SIG-M5 (cell line): ENCODE results near the gene WHRN.
A peak's percentile ranks its signal among the peaks of the same experiment; 100 is the strongest.

Experiments
- DNase-seq: peaks from one replicate; lab custom pipeline; 2025; lab: John Stamatoyannopoulos, UW

The WHRN gene

DNA sequence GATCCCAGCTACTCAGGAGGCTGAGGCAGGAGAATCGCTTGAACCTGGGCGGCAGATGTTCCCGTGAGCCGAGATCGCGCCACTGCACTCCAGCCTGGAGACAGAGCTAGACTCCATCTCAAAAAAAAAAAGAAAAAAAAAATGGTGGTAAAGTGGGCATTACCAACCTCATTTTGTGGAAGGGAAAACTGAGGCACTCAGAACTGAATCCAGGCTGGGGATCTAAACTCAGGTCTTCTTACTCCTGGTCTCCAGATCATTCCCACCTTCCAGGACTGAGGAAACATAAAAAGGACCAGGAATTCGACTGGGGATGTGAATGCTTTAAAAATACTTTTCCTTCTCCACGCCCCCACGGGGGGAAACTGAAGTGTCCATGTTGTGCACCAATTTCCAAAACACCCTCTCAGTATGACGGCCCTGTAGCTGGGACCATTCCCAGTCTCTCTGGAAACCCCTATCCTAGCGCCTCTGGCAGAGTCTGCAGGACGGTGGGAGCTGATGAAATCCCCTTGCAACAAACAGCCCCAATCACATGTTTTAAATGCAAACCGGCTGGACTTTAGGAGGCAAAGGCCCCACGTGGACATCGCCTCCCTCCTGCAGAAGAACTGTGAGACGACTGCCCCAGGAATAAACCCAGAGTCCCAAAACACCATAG, 108.6 kb downstream of the WHRN start:
- no peak for DNase-seq

DNA sequence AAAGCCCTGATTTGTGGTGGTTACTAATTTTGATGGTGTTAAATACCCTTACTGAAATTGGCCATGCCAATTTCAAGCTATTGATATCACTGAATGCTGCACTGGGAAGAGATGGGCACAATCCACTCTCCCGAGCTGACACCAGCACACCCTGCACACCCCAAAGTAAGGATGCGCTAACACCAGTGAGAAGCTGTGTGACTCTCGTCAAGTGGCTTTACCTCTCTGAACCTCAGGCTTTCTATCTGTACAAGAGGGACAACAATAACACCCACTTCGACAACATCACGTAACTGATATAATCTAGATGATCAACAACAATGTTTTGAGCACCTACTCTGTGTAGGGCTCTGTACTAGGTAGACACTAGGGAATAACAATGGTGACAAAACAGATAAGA, 109.5 kb downstream of the WHRN start:
- DNase-seq, result no peak

DNA sequence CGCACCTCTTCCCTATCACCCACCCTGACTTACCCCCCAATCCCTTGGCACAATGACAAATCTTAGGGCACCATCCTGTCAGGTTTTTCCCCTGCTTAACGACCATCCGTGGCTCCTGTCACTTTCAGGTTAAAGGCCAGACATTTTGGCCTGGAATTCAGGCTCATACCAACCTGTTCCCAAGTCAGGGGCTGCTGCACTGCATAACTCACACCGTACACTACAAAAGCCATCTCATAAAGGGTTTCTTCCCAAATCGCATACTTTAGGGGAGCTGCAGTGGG, 110.0 kb downstream of the WHRN start:
- no peak for DNase-seq

DNA sequence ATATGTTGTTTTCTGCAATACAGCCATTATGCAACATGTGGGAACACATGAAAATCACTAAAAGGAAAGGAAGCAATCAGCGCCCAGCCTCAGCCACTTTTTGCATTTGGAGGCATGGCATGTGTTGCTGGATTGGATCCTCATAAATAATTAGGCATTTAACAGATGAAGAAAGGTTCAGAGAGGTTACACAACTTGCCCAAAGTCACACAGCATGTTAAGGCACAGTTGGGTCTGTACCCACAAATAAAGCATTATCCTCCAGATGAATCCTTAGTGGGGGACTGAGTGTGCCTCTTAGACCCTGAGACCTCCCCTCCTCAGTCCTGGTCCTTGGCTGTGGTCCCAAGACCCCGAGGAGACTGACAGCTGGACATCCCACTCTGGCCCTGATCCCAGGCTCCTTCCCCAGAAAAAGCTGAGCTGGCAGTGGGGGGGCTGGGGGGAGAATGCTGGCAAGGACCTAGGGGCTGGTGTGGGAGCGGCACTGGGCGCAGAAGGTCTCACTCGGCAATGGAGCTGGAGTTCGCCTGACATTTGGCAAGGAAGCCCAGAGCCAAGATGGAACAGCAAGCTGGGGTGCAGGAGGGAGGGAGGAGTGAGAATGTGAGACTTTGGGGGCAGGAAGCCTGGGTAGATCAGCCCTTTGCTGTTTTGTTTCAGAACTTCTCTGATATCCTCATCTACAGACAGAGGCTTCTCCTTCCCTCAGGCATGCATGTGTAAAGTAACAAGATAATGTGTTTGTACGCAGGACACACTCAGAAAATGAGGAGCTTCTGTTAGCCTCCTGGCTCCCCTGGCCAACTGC, 110.5 kb downstream of the WHRN start:
- DNase-seq, result no peak

DNA sequence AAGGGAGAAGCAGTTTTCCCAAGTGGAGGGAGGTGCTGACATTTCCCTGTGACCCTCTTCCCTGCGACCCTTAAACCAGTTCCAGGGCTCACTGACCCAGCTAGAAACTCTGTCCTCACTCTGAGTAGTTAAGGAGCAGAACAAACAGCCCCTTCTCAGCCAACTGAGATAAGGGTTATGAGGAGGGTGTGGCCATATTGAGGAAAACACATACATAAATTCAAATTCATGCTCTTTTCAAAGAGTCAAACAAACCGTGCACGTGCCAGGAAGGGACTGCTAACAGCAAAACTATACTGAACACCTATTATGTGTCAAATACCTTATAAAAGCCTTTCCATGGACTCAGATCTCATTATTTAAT, 112.5 kb downstream of the WHRN start:
- DNase-seq, result no peak

DNA sequence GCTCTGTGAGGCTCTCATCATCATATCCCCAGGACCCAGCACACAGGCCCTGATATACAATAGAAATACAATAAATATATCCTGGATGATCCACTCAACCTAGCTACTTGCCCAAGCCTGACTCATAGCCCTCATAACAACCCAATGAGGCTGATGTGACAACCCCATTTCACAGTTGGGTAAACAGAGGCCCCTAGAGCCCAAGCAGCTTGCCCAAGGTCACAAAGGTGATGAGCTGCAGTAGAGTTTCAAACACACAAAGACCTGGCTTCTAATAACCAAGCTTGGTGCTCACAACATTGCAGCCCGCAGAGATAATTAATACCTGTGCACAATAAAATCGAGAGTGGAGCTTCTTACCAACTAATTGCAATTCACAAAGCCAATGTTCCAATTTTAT, 114.3 kb downstream of the WHRN start:
- no peak for DNase-seq

DNA sequence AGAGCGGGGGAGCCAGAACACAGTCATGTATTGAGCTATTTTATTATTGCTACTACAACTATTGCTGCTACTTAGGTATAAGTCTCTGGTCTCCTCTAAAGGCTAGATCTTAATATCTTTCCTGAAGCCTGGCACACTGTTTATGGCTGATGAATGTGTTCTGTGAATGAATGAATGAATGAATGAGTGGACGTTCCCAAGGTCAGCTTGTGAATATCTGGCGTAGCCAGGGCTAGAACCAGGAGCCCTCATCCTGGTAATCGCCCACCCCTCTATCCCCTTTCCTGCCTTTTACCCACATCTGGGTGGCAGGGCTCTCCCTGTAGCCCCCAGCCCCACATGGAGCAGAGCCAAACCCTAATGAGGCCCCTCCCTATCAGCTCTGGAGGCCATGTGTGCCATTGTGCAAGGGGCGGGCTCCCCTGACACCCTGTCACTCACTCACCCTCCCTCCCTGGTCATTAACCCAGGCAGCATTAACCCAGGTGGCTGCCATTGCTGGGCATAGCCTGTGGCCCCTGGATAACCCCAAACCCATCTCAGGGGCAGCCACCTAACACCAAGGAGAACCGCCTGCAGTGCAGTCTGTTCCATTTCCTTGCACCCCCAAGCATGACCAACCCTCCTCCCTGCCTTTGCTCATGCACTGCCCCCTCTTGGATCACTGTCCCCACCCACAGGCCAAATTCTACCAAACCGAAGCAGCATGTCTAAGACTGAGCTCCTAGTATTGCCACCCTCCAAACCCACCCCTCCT, 115.5 kb downstream of the WHRN start:
- no peak for DNase-seq

DNA sequence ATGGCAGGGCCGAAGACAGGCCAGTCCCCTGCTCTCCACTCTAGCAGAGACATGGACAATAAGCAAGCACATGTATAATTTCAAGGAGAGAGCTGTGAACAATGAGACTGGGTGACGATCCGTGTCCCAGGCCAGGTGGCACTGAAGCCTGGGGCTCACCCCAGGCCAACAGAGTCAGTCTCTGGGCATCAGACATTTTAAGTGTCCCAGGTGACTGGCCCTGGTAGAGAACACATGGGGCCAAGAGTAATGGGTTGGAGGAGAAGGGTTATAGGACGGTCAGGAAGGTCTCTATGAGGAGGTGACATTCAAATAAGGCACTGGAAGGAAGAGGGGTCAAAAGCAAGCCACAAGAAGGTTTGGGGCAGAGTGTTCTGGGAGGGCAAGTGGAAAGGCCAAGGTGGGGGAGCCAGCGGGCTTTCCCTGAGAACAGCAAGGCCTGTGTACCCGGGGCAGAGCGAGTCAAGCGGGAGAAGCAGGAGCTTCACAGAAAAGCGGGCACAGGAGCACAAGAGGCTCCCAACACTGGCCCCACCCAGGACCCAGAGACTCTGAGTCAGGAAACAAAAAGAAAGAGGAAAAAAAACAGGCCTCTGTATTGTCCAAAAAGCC, 116.4 kb downstream of the WHRN start:
- DNase-seq, result no peak

DNA sequence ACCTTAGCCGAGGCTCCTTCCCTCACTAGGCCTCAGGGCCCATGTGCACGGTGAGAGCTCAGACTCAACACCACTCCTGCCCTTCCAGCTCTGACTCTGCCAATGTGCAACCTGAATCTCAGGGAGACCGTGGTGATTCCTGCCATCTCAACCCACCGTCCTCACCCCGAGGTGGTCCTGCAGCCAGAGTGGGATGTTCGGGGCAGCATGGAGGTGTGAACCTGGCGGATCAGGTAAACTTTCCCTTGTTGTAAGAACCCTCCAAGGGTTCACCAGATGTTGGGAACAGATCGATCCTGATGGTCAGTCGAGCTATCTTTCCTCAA, 117.0 kb downstream of the WHRN start:
- no peak for DNase-seq

DNA sequence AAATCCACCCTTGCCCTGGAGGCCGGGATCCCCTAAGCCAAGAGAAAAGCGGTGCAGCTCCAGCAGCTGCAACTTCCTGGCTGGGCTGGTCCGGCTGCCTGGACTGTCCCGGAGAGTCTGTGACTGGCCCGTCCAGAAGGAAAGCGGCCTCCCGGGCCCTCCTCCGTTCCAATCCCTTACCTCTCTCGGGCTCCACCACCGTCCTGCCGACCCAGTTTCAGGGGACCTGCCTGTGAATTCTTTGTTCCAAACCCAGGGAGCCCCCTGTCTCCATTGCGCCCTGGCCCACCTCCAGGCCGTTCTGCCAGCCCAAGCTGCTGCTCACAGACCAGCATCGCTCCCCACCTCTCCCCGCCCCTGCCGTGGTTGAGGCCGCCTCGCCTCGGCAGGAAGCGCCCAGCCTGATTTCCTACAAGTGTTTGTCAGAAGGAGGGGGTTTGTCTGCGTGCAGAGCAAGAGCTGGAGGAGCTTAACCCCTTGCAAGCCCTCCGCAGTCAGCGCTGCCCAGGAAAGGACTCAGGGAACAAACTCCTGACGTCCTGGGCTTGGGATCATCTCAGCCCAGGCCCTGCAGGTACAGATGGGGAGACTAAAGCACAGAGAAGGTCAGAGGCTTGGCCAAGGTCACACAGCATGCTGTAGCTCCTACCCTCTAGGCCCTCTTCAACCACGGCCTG, 117.5 kb downstream of the WHRN start, which contains the start of gene AKNA:
AKNA (minus strand) TSS at position 303 of the 677 bp plus-strand sequence. CDS start 6,649 bp downstream, outside the sequence.
- DNase-seq, result no peak

DNA sequence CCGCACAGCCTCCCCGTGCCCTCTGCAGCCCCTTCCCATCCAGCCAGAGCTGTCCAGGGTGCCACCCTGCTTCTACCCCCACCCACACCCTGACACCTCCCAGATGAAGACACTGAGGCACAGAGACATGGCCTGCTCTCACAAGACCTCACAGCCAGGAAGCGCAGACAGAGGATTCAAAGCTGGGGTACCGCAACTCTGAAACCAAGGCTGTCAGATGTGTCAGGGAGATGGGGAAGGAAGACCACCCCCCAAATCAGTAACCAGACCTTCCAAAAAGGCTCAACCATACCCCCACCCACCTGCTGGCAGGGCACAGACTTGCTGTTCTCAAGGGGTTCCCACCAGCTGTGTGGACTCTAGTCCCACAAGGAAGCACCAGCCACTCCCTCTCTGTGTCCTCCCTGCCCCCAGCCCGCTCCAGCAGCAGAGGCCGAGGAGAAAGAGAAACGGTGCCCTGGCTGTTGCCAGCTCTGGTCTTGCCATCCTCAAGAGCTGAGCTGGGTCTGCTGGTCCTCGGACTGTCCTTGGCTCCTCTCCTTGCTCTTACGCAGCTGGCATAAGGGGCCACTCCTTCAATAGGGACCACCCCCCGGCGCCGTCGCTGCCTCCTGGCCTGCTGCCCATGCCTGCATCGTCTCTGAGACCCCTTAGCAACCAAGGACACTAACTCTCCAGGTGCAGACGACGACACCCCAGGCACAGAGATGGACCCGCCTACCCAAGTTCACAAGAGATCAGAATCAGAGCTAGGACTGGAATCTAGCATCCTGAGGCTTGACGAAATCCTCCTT, 118.2 kb downstream of the WHRN start:
- DNase-seq, result no peak

DNA sequence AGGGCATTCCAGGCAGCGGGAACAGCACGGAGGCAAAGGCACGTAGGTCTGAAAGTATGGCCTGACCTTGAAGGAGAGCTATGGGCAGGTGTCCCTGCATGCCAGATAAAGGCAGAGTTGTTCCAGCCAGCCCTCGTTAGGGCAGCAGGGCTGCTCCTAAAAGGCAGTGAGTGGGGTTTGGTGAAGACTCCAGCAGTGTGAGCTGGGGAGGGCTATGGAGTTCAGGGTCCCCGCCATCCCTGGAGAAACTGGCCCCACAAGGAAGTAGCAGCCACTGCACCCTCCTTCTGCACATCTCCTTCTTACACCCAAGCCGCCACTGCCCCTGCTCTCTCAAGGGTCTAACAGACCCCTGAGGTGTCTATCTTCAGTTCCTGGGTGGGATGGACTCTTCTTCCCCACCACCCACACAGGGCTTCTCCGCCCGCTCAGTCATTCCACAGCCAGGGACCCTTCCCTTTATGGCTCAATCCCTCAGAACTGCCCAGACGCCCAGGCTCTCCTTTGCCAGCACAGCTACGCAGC, 118.8 kb downstream of the WHRN start:
- DNase-seq, result no peak

DNA sequence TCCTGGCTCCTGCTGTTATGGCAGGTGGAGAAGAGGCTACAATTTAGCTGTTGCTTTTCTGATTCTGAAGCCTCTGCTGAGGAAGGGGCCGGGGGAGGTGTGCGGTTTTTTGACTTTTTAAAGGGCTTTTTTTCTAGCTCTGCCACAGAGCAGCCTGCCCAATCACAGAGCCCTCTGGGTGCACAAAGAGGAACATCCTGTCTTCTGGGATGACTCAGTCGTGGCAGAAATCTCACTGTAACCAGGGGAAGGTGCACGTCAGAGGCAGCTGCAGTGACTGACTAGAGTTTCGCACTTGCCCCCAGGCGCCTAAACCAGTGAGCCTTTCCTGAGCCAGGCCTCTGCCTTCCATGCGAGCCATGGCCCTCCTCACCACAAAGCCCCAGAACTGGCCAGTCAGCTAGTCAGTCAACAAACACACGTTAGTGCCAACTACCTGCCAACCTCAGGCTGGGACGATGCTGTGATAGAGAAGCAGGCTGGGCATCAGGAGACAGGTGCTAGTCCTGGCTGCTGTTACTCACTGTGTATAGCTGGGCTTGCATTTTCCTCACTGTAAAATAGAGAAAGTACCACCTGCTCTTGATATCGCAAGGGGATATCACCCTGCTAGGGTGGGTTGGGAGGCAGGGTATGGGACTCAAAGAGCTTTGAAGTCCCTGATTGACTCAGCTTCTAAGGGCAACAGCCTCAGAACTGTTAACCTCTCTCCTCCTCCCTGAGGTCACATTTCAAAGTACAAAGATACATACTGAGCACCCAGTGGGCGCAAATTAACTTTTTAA, 119.7 kb downstream of the WHRN start:
- peak; percentile 89 for DNase-seq

DNA sequence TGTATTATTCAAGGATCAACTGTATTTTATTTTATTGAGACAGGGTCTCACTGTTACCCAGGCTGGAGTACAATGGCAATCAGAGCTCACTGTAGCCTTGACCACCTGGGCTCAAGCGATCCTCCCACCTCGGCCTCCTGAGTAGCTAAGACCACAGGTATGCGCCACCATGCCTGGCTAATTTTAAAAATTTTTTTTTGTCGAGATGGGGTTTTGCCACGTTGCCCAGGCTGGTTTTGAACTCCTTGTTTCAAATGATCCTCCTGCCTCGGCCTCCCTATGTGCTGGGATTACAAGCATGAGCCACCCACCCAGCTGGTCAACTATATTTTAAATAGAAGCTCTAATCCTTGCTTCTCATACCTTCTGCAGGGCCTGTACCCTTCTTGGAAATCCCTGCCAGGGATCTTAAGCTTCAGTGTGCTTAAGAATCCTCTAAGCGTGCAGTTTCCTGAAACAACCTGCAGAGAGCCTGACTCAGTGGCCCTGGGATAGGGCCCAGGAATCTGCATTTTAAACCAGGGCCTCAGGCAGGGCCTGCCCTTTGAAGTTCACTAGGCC, 120.4 kb downstream of the WHRN start:
- DNase-seq, result no peak

DNA sequence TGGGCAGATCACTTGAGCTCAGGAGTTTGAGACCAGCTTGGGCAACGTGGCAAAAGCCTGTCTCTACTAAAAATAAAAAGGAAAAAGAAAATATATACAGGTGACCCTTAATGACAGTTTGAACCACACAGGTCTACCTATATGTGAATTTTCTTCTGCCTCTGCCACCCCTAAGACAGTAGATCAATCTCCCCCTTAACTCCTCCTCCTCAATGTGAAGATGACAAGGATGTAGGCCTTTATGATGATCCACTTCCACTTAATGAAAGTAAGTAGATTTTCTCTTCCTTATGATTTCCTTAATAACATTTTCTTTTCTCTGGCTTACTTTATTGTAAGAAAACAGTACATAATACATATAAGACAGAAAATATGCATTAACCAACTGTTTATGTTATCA, 120.9 kb downstream of the WHRN start:
- DNase-seq, result no peak

DNA sequence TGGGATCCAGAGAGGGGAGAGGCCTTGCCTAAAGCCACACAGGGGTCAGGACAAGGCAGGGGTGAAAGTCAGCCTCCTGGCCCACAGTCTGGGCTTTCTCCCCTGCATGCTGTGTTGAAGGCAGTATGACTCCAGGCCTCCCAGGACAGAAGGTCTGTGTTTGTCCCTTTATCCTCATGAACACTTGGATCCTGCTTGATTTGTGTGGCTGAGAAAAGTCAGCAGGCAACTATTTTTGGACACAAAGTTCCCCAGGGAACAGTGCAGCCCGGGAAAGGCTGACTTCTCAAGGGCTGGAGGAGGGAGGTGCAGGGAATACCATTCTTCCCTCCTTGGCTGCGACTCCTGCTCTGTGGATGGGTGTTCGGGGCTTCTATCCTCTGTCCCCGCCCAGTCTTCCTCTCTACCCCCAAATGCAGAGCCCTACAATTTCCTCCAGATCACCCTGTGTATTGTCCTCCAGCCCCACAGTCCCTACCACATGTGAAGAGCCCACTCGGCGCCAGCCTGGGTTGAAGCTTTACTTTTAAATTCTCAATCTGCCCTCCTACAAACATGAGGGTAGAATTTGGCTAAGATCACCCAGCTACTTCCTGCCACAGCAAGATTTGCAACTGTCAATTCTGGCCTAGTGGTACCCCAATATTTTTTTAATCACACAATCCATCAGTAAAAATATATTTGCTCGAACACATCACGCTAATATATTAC, 121.6 kb downstream of the WHRN start:
- no peak for DNase-seq

DNA sequence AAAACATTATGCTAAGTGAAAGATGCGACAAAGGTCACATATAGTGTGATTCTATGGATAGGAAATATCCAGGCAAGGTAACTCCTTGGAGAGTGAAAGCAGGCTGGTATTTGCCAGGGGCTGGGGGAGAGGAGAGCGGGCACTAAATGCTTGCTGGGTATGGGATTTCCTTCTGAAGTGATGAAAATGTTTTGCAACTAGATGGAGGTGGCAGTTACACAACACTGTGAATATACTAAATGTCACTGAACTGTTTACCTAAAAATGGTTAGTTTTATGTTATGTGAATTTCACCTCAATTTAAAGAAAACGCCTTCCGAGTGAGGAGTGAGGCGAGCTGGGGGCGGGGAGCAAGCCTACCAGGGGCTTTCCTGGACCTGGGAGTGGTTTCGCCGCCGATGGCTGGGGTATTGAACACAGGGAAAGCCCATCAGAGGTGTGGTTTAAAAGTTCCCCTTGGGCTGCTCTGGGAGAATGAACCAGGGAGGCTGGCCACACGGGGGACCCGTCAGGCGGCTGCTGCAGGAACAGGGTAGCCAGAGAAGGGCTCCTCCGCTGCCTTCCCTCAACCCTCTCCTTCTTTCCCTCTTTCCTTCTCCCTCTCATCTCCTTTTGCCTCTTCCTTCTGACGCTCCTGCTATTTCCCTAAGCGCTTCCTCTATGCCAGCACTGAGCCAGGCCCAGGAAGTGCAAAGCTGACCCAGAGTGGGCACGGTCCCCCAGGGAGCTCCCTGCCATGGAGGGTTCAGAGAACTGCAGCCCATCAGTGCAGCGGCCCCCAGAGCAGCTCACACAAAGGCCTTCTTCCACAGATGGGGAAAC, 122.4 kb downstream of the WHRN start:
- no peak for DNase-seq

DNA sequence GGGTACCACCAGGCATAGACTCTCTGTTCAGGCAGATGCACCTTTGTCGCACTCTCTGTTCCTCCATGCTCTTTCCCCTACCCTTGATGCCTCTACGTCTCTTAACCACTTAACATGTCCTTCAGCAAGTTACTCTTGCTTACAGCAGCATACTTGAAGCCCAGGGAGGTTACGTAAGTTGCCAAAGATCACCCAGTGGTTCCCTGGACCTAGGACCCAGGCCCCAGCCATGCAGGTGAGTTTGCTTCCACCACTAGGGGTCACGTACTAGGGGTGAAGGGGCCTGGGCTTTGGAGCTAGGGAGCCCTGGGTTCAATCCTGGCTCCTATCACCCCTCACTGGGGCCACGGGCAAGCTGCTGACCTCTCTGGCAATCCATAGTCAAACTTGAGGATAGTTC, 126.4 kb downstream of the WHRN start:
- no peak for DNase-seq

DNA sequence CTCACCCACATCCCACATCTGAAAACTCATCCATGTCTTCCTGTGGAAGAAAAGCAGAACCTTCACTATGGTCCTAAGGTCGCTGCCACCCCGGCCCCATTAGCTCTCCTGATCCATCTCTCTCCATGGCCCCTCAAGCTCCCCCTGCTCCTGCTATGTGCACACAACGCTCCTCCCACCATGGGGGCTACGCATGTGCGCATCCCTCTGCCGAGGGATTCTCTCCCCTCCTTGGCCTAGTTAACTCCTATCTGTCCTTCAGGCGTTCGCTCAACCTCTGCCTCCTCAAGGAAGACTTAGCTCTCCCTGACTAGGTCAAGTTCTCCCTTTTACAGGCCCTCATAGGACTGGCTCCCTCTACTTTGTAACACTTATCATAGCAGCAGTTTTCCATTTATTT, 127.3 kb downstream of the WHRN start:
- DNase-seq, result no peak
